ENCODE measurements around the gene OCA2.

OCA2 gene

DNA sequence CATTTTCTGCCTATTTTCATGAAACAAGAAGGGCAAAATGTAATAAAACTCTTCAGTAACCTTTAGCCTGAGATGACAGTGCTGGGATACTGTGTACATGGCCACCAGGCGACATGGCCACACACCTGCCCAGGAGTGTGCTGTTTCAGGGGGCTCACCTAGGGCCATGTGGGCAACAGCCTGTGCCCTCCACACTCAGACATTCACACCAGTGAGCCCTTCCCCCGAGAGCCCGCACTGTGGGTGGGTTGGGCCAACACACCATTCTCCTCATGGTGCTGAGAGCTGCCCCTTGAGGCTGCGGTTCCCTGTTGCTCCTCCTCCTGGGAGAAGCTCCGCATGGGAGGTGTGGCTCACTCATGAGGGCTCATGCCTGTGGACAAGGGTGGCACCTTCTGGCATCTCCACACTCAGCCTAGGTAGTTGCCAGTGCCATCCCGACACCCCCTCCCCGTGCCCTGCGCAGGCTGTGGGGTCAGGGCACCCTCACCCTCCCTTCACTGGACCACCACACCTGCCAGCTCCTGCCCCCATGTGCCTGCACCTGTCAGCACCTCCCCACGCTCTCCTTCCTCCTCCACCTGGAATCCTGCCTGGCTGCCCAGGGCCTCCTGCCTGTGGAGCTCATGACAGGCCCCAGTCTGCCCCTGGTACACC, 19.7 kb downstream of the OCA2 start:
- no peak for DNase-seq (ENCODE audit: low read depth)

- DNase-seq (ENCODE audit: low read depth) = no peak
Measured at GRCh38 chr15:28078191-28078719, 20.9 kb downstream of the OCA2 start.

GRCh38 chr15:28075573-28075972, 23.5 kb downstream of the OCA2 start:
- DNase-seq (ENCODE audit: low read depth) = no peak

DNA sequence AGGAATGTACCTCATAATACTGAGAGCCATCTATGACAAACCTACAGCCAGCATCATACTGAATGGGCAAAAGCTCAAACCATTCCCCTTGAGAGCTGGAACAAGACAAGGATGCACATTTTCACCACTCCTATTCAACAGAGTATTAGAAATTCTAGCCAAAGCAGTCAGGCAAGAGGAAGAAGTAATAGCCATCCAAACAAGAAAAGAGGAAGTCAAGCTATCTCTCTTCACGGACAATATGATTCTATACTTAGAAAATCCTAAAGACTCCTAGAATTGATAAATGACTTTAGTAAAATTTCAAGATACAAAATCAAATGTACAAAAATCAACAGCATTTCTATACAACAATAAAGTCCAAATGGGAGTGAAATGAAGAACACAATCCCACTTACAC, 30.2 kb downstream of the OCA2 start:
- no peak for DNase-seq (ENCODE audit: low read depth)

DNA sequence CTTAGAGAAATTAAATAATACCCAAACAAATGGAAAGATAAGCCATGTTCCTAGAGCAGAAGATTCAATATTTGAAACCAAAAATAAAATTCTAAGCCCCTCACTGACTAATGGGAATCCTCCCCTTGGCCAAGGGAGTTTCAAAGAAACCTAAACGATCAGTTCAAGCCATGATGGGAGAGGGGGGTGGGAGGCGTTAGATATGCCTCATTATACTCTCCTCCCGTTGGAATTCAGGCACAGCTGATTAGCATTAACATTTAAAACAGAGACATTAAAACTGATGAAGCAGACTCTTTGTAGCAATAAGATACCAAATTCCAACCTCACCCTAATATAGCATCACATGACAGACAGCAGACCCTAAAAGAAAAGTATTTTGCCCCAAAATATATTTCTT, 32.9 kb downstream of the OCA2 start:
- DNase-seq (ENCODE audit: low read depth) = no peak

GRCh38 chr15:28060005-28060404, 39.1 kb downstream of the OCA2 start:
- no peak for DNase-seq (ENCODE audit: low read depth)

DNA sequence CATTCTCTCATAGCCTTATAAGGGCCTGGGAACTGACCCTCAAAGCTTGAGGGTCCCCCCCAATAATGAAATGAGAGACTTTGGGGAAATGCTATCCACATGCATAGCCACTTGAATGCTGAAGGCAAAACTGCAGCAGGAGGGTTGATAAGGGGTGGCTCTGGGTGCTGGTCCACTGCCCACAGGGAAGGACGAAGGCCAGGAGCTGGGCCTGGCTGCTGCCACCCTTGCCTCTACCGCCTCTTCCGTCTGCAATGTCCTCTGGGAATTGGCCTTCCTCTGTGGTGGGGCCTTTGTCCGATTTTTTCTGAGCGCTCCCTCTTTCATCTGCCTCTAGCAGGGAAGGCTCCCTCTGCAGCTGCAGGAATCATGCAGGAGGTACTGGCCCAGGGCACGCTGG, 41.0 kb downstream of the OCA2 start:
- no peak for DNase-seq (ENCODE audit: low read depth)

GRCh38 chr15:28051955-28052633, 47.0 kb downstream of the OCA2 start:
- DNase-seq (ENCODE audit: low read depth) = no peak

- DNase-seq (ENCODE audit: low read depth) = no peak
Measured at GRCh38 chr15:28049581-28049980, 49.5 kb downstream of the OCA2 start.

DNA sequence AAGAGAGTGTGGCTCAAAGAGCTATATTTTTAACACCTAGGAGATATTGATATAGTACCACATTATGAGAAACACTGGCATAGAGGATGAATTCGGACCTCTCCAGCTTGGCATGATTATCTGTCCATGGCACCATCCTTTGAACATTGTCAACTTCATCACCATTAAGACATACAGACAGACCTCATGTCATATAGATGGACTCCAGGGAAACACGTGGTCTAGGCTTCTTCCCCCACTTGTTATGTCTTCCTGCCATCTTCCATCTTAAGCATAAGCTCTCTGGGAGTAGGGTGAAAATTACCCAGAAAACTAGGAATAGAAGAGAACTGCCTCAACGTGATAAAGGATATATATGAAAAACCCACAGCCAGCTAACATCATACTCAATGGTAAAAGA, 51.8 kb downstream of the OCA2 start:
- no peak for DNase-seq (ENCODE audit: low read depth)

- DNase-seq (ENCODE audit: low read depth) = no peak
Measured at GRCh38 chr15:28044121-28044672, 54.9 kb downstream of the OCA2 start.

GRCh38 chr15:28043691-28044091, 55.4 kb downstream of the OCA2 start:
- DNase-seq (ENCODE audit: low read depth) = no peak

GRCh38 chr15:28037969-28038590, 61.0 kb downstream of the OCA2 start:
- no peak for DNase-seq (ENCODE audit: low read depth)

DNA sequence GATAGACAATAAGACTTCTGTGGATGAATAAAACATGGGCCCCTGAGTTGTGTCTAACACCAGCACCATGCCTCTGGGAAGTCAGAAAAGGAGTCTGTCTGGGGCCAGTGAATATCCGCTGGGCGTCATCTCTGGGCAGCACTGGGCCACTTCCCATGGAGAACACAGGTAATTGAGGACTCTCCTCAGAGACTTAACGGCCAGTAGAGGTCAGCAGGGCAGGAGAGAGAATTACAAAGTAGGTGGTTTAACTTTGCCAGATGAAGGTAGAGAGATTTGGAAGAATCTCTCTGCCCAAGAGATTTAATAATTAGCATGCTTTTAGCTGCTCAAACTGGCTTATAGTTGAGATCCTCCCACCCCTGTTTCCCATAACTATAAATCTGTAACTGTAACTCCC, 65.7 kb downstream of the OCA2 start:
- no peak for DNase-seq (ENCODE audit: low read depth)

GRCh38 chr15:28030801-28031200, 68.3 kb downstream of the OCA2 start:
- DNase-seq (ENCODE audit: low read depth) = no peak

DNA sequence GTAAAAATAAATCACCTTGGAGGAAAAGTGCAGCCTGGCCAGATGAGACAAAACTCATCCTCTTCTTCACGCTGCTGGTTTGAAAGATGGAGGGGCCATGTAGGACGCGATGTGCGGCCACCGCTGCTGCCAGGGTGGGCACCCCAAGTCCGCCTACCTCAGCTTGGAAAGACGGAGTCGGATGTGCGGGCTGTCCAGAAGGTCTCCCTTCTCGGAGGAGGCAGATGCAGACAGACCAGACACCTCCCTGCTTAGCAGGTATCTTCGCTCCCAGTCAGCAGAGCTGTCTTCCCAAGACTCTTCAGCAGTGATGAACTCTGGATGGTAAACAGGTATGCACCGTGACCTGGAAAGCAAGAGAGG, 71.4 kb downstream of the OCA2 start:
- DNase-seq (ENCODE audit: low read depth) = no peak

DNA sequence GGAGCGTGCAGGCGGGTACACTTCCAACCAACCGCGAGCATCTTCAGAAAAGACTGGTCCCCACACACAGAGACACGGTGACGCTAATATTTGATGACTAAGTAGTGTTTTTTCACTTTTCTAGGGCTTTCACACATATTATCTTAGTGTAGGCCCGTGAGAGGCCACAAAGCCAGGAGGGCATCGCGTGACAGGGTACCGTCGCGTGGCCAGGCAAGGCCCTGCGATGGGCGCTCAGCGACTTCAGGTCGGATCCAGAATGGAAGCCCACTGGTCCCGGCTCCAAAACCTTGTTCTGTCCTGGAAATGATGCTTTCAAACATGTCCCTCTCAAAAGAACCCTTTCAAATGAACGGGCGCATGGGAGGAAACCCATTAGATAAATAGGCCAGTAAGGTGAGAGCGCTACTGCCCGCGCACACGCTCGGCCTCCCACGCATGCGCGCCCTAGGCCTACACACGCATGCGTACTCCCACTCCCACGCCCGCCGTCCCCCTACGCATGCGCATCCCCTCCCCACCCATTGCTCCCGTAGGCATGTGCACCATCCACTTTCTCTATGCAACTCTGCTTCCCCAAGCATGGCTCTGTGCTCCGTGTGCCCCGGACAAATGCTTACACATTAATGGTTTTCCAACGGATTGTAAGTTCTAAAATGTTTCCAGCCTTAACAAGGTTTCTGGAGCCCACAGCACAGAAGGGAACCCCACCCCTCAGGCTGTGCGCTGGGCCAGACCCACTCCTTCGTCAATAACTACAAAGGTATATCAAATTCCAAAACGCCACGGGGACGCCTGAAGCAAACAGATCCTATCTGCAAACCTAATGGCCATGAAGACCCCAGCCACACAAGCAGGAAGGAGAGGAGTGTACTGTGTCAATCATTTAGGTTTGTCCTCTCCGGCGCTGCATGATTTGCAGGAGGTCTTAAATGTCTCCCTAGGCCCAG, 72.1 kb downstream of the OCA2 start:
- DNase-seq (ENCODE audit: low read depth) = no peak

- no peak for DNase-seq (ENCODE audit: low read depth)
Measured at GRCh38 chr15:28026221-28026620, 72.9 kb downstream of the OCA2 start.

DNA sequence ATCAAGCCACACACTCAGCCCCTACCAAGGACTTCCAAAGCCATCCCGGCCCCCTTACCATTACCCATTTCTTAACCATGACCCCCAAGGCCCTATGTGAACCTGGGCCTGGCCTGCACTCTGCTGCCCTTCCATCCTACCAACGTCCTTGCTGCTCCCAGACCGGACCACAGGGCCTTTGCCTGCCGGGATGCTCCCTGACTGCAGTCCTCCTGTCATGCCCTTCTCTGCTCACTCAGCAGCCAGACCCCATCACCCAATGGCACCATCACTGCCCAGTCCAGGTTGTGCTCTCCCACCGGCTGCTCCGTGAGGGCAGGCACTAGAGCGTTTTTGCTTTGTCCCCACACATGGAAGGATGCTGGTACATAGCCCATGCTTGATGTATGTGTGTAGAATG, 73.7 kb downstream of the OCA2 start:
- no peak for DNase-seq (ENCODE audit: low read depth)

DNA sequence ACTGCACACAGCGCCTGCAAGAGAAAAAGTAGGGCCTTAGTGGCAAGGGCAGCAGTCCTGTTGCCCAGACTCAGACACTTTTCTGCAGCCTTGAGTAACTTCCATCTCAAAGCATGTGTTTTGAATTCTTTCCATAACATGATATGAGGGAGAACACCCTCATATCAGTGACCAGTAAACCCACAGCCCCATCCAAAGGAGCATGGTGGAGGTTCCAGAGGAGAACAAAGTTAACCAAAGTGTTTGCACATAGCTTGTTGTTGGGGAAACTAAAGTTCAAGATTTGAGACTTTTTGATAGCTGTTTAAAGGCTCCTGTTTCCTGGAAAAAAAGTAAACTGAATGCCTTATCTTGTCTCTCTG, 74.2 kb downstream of the OCA2 start:
- no peak for DNase-seq (ENCODE audit: low read depth)

GRCh38 chr15:28023933-28024888, 74.9 kb downstream of the OCA2 start:
- DNase-seq (ENCODE audit: low read depth) = no peak

Measured in non-pigmented ciliary epithelial cell (primary cell).